ENCODE results near the gene YIF1A.
"Not testable (repeated sequence)": the region's sequence is repeated elsewhere in the genome, so short reads cannot be mapped to it uniquely, and the experiment has no call there.

Gene YIF1A

GRCh38 chr11:66326261-66327111, 37.5 kb upstream of the YIF1A start:
- DNase-seq (ENCODE audit: low read depth in 3 of 3) = no peak

GRCh38 chr11:66325263-66325671, 36.3 kb upstream of the YIF1A start:
- no peak for DNase-seq (ENCODE audit: low read depth in 3 of 3)

GRCh38 chr11:66324664-66325063, 35.7 kb upstream of the YIF1A start:
- no peak for DNase-seq (ENCODE audit: low read depth in 3 of 3)

GRCh38 chr11:66323684-66324083, 34.7 kb upstream of the YIF1A start:
- DNase-seq (ENCODE audit: low read depth in 3 of 3) = no peak

- DNase-seq (ENCODE audit: low read depth in 3 of 3) = no peak
Measured at GRCh38 chr11:66322732-66323427, 33.9 kb upstream of the YIF1A start.

GRCh38 chr11:66321606-66322005, 32.7 kb upstream of the YIF1A start:
- DNase-seq (ENCODE audit: low read depth in 3 of 3) = no peak

GRCh38 chr11:66320748-66321147, 31.8 kb upstream of the YIF1A start:
- DNase-seq (ENCODE audit: low read depth in 3 of 3) = not testable (repeated sequence)

- DNase-seq (ENCODE audit: low read depth in 3 of 3) = not testable (repeated sequence)
Measured at GRCh38 chr11:66320289-66320688, 31.3 kb upstream of the YIF1A start.

- DNase-seq (ENCODE audit: low read depth in 3 of 3) = no peak
Measured at GRCh38 chr11:66318600-66318970, 29.6 kb upstream of the YIF1A start.

GRCh38 chr11:66317723-66318599, 29.0 kb upstream of the YIF1A start:
- DNase-seq (ENCODE audit: low read depth in 3 of 3) = no peak

- peak in 1 of 3 experiments; percentile 33 for DNase-seq (ENCODE audit: low read depth in 3 of 3)
Measured at GRCh38 chr11:66317322-66317722, 28.4 kb upstream of the YIF1A start.

- DNase-seq (ENCODE audit: low read depth in 3 of 3) = no peak
Measured at GRCh38 chr11:66316849-66317251, 27.9 kb upstream of the YIF1A start, which contains the start of gene CD248. Gene CD248, minus strand, starts transcription at chr11:66317044. Its CDS starts 17 bp downstream, at chr11:66317027.

- DNase-seq (ENCODE audit: low read depth in 3 of 3) = no peak
Measured at GRCh38 chr11:66315921-66316811, 27.2 kb upstream of the YIF1A start.

GRCh38 chr11:66315498-66315885, 26.5 kb upstream of the YIF1A start:
- no peak for DNase-seq (ENCODE audit: low read depth in 3 of 3)

GRCh38 chr11:66314561-66315497, 25.9 kb upstream of the YIF1A start:
- no peak for DNase-seq (ENCODE audit: low read depth in 3 of 3)

GRCh38 chr11:66314186-66314501, 25.2 kb upstream of the YIF1A start:
- no peak for DNase-seq (ENCODE audit: low read depth in 3 of 3)

- DNase-seq (ENCODE audit: low read depth in 3 of 3) = no peak
Measured at GRCh38 chr11:66313321-66314185, 24.6 kb upstream of the YIF1A start.

GRCh38 chr11:66312549-66313320, 23.8 kb upstream of the YIF1A start:
- peak; percentile 91 to 93 (median 91) for DNase-seq (ENCODE audit: low read depth in 3 of 3)

All from stimulated activated CD4-positive, alpha-beta T cell treated with anti-CD3 and anti-CD28 coated beads, TNF-alpha, amount 100 ng/mL, for 24 hours (primary cell).